PC-9 (cell line): ENCODE measurements around the gene POLD1.

Experiments
- CTCF ChIP-seq: fragments of 200-600 bp; sonication (generic); conservative IDR thresholded peaks from 2 replicates; pipeline ENCODE4 v1.6.1; 2017; ENCODE audit warnings: mixed run types, antibody characterized with exemption, mild to moderate bottlenecking, moderate library complexity
- EZH2 ChIP-seq: fragments of 200-600 bp; sonication (generic); IDR thresholded peaks from 2 replicates; pipeline ENCODE4 v1.8.0; 2017; ENCODE audit warnings: antibody characterized with exemption, low read depth

- no peak for TF ChIP-seq CTCF
- no peak for TF ChIP-seq EZH2
These were observed 49.3 kb downstream of the POLD1 start for GRCh38 chr19:50433201-50434180.
